ENCODE measurements around the gene MYCBPAP. TPM values are rescaled to one million over a fixed set of nuclear protein-coding genes. Genes with fewer than 3 reads are reported as not detected.

The MYCBPAP gene
- total and polyA plus RNA-seq, 2 donors (not counting 3 experiments of a cell fraction or from before 2014, with no cell fraction given) = 0.40 to 0.66 TPM

GRCh38 chr17:50569592-50569991, 61.4 kb downstream of the MYCBPAP start:
- BruUV-seq (replicated peaks) = no TSS peak
- peaks cover 12 to 14% of the 10 kb centered on the region in 2 experiments for H3K27me3 ChIP-seq (ENCODE audit: control insufficient read depth in 2 of 2, insufficient read depth in 2 of 2, low read length in 2 of 2)
- no peaks in the 10 kb centered on the region for H4K20me1 ChIP-seq (replicated peaks; ENCODE audit: control insufficient read depth, extremely low read depth, insufficient read depth, low read length)
- H3K9me1 ChIP-seq (replicated peaks; ENCODE audit: control insufficient read depth, extremely low read depth, insufficient read depth, low read length) = no peaks in the 10 kb centered on the region
- H3K4me3 ChIP-seq (replicated peaks in 1 of 3; ENCODE audit: insufficient read depth in 1 of 3, low read depth in 1 of 3, low read length in 3 of 3) = no peak overlapping the region
- intact Hi-C loops (cut with micrococcal nuclease) (no loop called here), dilution Hi-C loops (cut with MboI; ENCODE audit: extremely low pct_ligation_motif_present, low sequenced_read_pairs) (no loop called here)
- no peaks in the 10 kb centered on the region for H3K36me3 ChIP-seq (ENCODE audit: control insufficient read depth in 2 of 2, extremely low read depth in 1 of 2, insufficient read depth in 2 of 2, low read length in 2 of 2)
- no peak overlapping the region for H3K27ac ChIP-seq (ENCODE audit: insufficient read depth, low read depth, low read length)
- no peaks in the 10 kb centered on the region for H3K79me2 ChIP-seq (ENCODE audit: control insufficient read depth, insufficient read depth, low read length)
- H3K4me1 ChIP-seq (ENCODE audit: control insufficient read depth, extremely low read depth, insufficient read depth, low read length) = no peaks in the 10 kb centered on the region
- no peak overlapping the region for H3K9ac ChIP-seq (replicated peaks; ENCODE audit: extremely low read depth, insufficient read depth, low read length)
- FAIRE-seq = no peak
- no peak for DNase-seq (ENCODE audit: low read depth, low spot score)
- CTCF ChIA-PET = interaction anchor here (1.4 to 2.2 kb wide), 2 partner anchors 19 to 57 kb away, joined by 3 to 10 read pairs; no protein-coding TSS in a partner anchor
- POLR2A ChIA-PET = no interaction called here
- no peak overlapping the region for H3K4me2 ChIP-seq (ENCODE audit: insufficient read depth, low read length)
- no peaks in the 10 kb centered on the region for H3K9me3 ChIP-seq (replicated peaks; ENCODE audit: control insufficient read depth, insufficient read depth, low read length)
- H2AFZ ChIP-seq (ENCODE audit: low read depth, low read length) = no peak overlapping the region
- TF ChIP-seq EZH2 (IDR thresholded peaks at IDR 0.05; ENCODE audit: borderline replicate concordance, low read depth, low read length, severe bottlenecking) (no peak), CTCF (IDR thresholded peaks at IDR 0.05; ENCODE audit: extremely low read depth in 1 of 2, insufficient read depth in 1 of 2, low read depth in 1 of 2, low read length in 2 of 2) (no peak), POLR2AphosphoS5 (IDR thresholded peaks at IDR 0.05; ENCODE audit: insufficient read depth, low read depth, low read length) (no peak), MYC (IDR thresholded peaks at IDR 0.05; ENCODE audit: low read depth, low read length) (no peak)

GRCh38 chr17:50570032-50570431, 61.8 kb downstream of the MYCBPAP start:
- Histone ChIP-seq H3K36me3 (ENCODE audit: control insufficient read depth in 2 of 2, extremely low read depth in 1 of 2, insufficient read depth in 2 of 2, low read length in 2 of 2) (no peaks in the 10 kb centered on the region), H4K20me1 (replicated peaks; ENCODE audit: control insufficient read depth, extremely low read depth, insufficient read depth, low read length) (no peaks in the 10 kb centered on the region), H3K4me3 (replicated peaks in 1 of 3; ENCODE audit: insufficient read depth in 1 of 3, low read depth in 1 of 3, low read length in 3 of 3) (no peak overlapping the region), H3K27me3 (ENCODE audit: control insufficient read depth in 2 of 2, insufficient read depth in 2 of 2, low read length in 2 of 2) (peaks cover 11 to 13% of the 10 kb centered on the region in 2 experiments), H3K4me1 (ENCODE audit: control insufficient read depth, extremely low read depth, insufficient read depth, low read length) (no peaks in the 10 kb centered on the region), H3K9me1 (replicated peaks; ENCODE audit: control insufficient read depth, extremely low read depth, insufficient read depth, low read length) (no peaks in the 10 kb centered on the region), H3K27ac (ENCODE audit: insufficient read depth, low read depth, low read length) (no peak overlapping the region), H3K79me2 (ENCODE audit: control insufficient read depth, insufficient read depth, low read length) (no peaks in the 10 kb centered on the region), H3K9ac (replicated peaks; ENCODE audit: extremely low read depth, insufficient read depth, low read length) (no peak overlapping the region), H2AFZ (ENCODE audit: low read depth, low read length) (no peak overlapping the region), H3K9me3 (replicated peaks; ENCODE audit: control insufficient read depth, insufficient read depth, low read length) (no peaks in the 10 kb centered on the region), H3K4me2 (ENCODE audit: insufficient read depth, low read length) (no peak overlapping the region)
- no peak for FAIRE-seq
- no peak for TF ChIP-seq EZH2 (IDR thresholded peaks at IDR 0.05; ENCODE audit: borderline replicate concordance, low read depth, low read length, severe bottlenecking)
- TF ChIP-seq POLR2A (IDR thresholded peaks at IDR 0.05; ENCODE audit: low read depth, low read length) = no peak
- TF ChIP-seq GATA2 (IDR thresholded peaks at IDR 0.05; ENCODE audit: insufficient read depth, insufficient read length, low read depth, low read length) = no peak
- no peak for TF ChIP-seq MAX (IDR thresholded peaks at IDR 0.05; ENCODE audit: insufficient read depth, insufficient read length)
- no peak for TF ChIP-seq CTCF (IDR thresholded peaks at IDR 0.05; ENCODE audit: extremely low read depth in 1 of 2, insufficient read depth in 1 of 2, low read depth in 1 of 2, low read length in 2 of 2)
- no peak for TF ChIP-seq POLR2AphosphoS5 (IDR thresholded peaks at IDR 0.05; ENCODE audit: insufficient read depth, low read depth, low read length)
- no peak for TF ChIP-seq MYC (IDR thresholded peaks at IDR 0.05; ENCODE audit: low read depth, low read length)
- TF ChIP-seq JUN (IDR thresholded peaks at IDR 0.05; ENCODE audit: borderline replicate concordance, insufficient read depth, insufficient read length, low read depth) = no peak
- no peak for TF ChIP-seq FOS (IDR thresholded peaks at IDR 0.05; ENCODE audit: borderline replicate concordance, insufficient read depth, low read length)
- BruUV-seq (replicated peaks) = no TSS peak
- CTCF ChIA-PET = interaction anchor here (1.4 to 2.2 kb wide), 2 partner anchors 19 to 57 kb away, joined by 3 to 10 read pairs; no protein-coding TSS in a partner anchor
- POLR2A ChIA-PET = no interaction called here
- dilution Hi-C loops (cut with MboI; ENCODE audit: extremely low pct_ligation_motif_present, low sequenced_read_pairs) = no loop called here
- intact Hi-C loops (cut with micrococcal nuclease) = no loop called here
- no peak for DNase-seq (ENCODE audit: low read depth, low spot score)

Data from endothelial cell of umbilical vein (primary cell).